ENCODE results near the gene PLCB1. TPM values are rescaled to one million over a fixed set of nuclear protein-coding genes. Genes with fewer than 3 reads are reported as not detected.

Gene PLCB1
- total RNA-seq, 1 experiment from 2014 or later = 6.8 TPM

DNA sequence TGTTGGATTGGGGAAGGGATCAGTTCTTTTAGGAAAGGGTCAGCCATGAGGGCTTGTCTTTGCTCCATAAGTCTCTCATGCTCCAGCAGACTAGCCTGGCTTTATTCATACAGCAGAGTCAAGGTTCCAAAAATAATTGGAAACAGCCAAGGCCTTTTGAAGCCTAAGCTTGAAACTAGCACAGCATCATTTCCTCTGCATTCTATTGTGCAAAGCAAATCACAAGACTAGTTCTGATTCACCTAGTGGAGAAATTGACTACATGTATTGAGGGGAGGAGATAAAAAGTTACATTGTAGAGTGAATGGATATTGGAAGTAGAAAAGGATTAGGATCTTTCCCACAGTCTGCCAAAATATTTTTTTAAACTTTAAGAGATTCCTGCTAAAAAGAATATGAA, 777.5 kb downstream of the PLCB1 start:
- intact Hi-C loops (cut with micrococcal nuclease; ENCODE audit: unreplicated experiment) = no loop called here
- ChIA-PET POLR2A (ENCODE audit: low non-redundant PET) (no interaction called here), CTCF (no interaction called here)
- Histone ChIP-seq H3K27me3 (replicated peaks; ENCODE audit: insufficient read depth, low read depth, low read length, poor library complexity) (no peaks in the 10 kb centered on the region), H3K4me1 (ENCODE audit: insufficient read depth, low read length, poor library complexity, severe bottlenecking) (no peaks in the 10 kb centered on the region), H3K4me3 (ENCODE audit: low read depth, low read length, poor library complexity, severe bottlenecking) (no peak overlapping the region), H3K9me3 (ENCODE audit: low read depth, low read length, poor library complexity, severe bottlenecking) (no peaks in the 10 kb centered on the region), H3K27ac (ENCODE audit: low read depth, low read length, poor library complexity, severe bottlenecking) (no peak overlapping the region), H3K36me3 (ENCODE audit: insufficient read depth, low read length, poor library complexity, severe bottlenecking) (no peaks in the 10 kb centered on the region)
- BruUV-seq (replicated peaks) = no TSS peak
- TF ChIP-seq, protein P1, sequence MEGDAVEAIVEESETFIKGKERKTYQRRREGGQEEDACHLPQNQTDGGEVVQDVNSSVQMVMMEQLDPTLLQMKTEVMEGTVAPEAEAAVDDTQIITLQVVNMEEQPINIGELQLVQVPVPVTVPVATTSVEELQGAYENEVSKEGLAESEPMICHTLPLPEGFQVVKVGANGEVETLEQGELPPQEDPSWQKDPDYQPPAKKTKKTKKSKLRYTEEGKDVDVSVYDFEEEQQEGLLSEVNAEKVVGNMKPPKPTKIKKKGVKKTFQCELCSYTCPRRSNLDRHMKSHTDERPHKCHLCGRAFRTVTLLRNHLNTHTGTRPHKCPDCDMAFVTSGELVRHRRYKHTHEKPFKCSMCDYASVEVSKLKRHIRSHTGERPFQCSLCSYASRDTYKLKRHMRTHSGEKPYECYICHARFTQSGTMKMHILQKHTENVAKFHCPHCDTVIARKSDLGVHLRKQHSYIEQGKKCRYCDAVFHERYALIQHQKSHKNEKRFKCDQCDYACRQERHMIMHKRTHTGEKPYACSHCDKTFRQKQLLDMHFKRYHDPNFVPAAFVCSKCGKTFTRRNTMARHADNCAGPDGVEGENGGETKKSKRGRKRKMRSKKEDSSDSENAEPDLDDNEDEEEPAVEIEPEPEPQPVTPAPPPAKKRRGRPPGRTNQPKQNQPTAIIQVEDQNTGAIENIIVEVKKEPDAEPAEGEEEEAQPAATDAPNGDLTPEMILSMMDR (conservative IDR thresholded peaks at IDR 0.05; ENCODE audit: low read depth, low read length) = no peak
- no peak for TF ChIP-seq EZH2 (IDR thresholded peaks at IDR 0.05; ENCODE audit: borderline replicate concordance, low read depth, low read length, poor library complexity, severe bottlenecking)
- DNase-seq (ENCODE audit: low spot score) = no peak

DNA sequence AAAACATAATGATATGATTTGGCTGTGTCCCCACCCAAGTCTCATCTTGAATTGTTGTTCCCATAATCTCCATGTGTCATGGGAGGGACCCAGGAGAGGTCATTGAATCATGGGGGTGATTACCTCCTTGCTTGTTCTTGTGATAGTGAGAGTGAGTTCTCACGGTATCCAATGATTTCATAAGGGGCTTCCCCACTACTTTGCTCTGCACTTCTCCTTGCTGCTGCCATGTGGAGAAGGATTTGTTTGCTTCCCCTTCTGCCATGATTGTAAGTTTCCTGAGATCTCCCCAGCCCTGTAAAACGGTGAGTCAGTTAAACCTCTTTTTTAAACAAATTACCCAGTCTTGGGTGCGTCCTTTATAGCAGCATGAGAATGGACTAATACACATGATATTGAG, 780.0 kb downstream of the PLCB1 start:
- no peak overlapping the region for H3K4me3 ChIP-seq (ENCODE audit: low read depth, low read length, poor library complexity, severe bottlenecking)
- H3K4me1 ChIP-seq (ENCODE audit: insufficient read depth, low read length, poor library complexity, severe bottlenecking) = no peaks in the 10 kb centered on the region
- H3K27ac ChIP-seq (ENCODE audit: low read depth, low read length, poor library complexity, severe bottlenecking) = no peak overlapping the region
- POLR2A ChIA-PET (ENCODE audit: low non-redundant PET) = no interaction called here
- DNase-seq (ENCODE audit: low spot score) = no peak
- intact Hi-C loops (cut with micrococcal nuclease; ENCODE audit: unreplicated experiment) = no loop called here
- no peaks in the 10 kb centered on the region for H3K36me3 ChIP-seq (ENCODE audit: insufficient read depth, low read length, poor library complexity, severe bottlenecking)
- no TSS peak for BruUV-seq (replicated peaks)
- no peak for TF ChIP-seq EZH2 (IDR thresholded peaks at IDR 0.05; ENCODE audit: borderline replicate concordance, low read depth, low read length, poor library complexity, severe bottlenecking)
- TF ChIP-seq, protein P1 (conservative IDR thresholded peaks at IDR 0.05; ENCODE audit: low read depth, low read length) = no peak
- no peaks in the 10 kb centered on the region for H3K27me3 ChIP-seq (replicated peaks; ENCODE audit: insufficient read depth, low read depth, low read length, poor library complexity)
- CTCF ChIA-PET = no interaction called here
- H3K9me3 ChIP-seq (ENCODE audit: low read depth, low read length, poor library complexity, severe bottlenecking) = no peaks in the 10 kb centered on the region

DNA sequence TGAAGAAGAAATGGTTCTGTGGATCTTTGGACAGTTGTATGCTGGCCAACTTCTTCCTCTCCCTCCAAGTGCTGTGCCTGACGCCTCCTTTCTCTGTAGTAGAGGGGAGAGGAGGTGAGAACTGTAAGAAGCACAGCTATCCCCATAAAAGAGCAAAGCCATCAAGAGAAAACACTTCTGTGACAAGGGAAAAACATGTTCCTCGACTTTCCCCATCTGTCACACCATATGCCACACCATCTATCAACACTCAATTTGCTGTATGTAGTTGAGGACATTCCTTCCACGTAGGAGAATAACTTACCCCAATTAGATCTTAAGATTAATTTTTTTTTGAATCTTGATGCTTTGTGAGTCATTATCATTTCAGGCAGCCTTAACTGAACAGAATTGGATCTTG, 780.7 kb downstream of the PLCB1 start:
- TF ChIP-seq, protein P1 (conservative IDR thresholded peaks at IDR 0.05; ENCODE audit: low read depth, low read length) = no peak
- no peak for TF ChIP-seq EZH2 (IDR thresholded peaks at IDR 0.05; ENCODE audit: borderline replicate concordance, low read depth, low read length, poor library complexity, severe bottlenecking)
- intact Hi-C loops (cut with micrococcal nuclease; ENCODE audit: unreplicated experiment) = no loop called here
- no TSS peak for BruUV-seq (replicated peaks)
- POLR2A ChIA-PET (ENCODE audit: low non-redundant PET) = no interaction called here
- H3K9me3 ChIP-seq (ENCODE audit: low read depth, low read length, poor library complexity, severe bottlenecking) = no peaks in the 10 kb centered on the region
- no peak overlapping the region for H3K4me3 ChIP-seq (ENCODE audit: low read depth, low read length, poor library complexity, severe bottlenecking)
- H3K27me3 ChIP-seq (replicated peaks; ENCODE audit: insufficient read depth, low read depth, low read length, poor library complexity) = no peaks in the 10 kb centered on the region
- H3K36me3 ChIP-seq (ENCODE audit: insufficient read depth, low read length, poor library complexity, severe bottlenecking) = no peaks in the 10 kb centered on the region
- H3K27ac ChIP-seq (ENCODE audit: low read depth, low read length, poor library complexity, severe bottlenecking) = no peak overlapping the region
- no peak for DNase-seq (ENCODE audit: low spot score)
- CTCF ChIA-PET = no interaction called here
- no peaks in the 10 kb centered on the region for H3K4me1 ChIP-seq (ENCODE audit: insufficient read depth, low read length, poor library complexity, severe bottlenecking)
